MM.1S (cell line): Measurements from ENCODE around the gene DIS3L2.

Experiments used
- EZH2 ChIP-seq: fragments of 300-600 bp; sonication (generic); optimal IDR thresholded peaks from 2 replicates; pipeline ENCODE3; 2017; ENCODE audit warnings: low read depth, mild to moderate bottlenecking, antibody characterized with exemption, low read length, mixed read lengths
- EZH2phosphoT487 ChIP-seq: fragments of 300-600 bp; sonication (generic); IDR thresholded peaks from 2 replicates; pipeline ENCODE4 v1.6.1; 2018; ENCODE audit warnings: antibody characterized with exemption, low read length
- TF ChIP-seq, protein P1 (sequence below): fragments of 300-600 bp; sonication (generic); IDR thresholded peaks from 2 replicates; pipeline ENCODE4 v1.5.1; 2016; ENCODE audit warnings: antibody characterized with exemption, low read length, mixed read lengths

DNA sequence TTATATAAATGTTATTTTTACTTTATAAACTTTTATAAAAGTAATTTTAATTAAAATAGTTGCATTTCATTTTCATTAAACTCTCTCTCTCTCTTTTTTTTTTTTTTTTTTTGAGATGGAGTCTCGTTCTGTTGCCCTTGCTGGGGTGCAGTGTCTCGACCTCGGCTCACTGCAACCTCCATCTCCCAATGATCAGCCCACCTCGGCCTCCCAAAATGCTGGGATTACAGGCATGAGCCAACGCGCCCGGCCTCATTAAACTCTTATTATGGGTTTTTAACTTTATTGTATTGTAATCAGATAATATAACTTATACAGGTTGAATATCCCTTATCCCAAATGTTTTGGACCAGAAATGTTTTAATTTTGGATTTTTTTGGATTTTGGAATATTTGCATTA is 24.5 kb upstream of the DIS3L2 start:
- TF ChIP-seq, protein P1, sequence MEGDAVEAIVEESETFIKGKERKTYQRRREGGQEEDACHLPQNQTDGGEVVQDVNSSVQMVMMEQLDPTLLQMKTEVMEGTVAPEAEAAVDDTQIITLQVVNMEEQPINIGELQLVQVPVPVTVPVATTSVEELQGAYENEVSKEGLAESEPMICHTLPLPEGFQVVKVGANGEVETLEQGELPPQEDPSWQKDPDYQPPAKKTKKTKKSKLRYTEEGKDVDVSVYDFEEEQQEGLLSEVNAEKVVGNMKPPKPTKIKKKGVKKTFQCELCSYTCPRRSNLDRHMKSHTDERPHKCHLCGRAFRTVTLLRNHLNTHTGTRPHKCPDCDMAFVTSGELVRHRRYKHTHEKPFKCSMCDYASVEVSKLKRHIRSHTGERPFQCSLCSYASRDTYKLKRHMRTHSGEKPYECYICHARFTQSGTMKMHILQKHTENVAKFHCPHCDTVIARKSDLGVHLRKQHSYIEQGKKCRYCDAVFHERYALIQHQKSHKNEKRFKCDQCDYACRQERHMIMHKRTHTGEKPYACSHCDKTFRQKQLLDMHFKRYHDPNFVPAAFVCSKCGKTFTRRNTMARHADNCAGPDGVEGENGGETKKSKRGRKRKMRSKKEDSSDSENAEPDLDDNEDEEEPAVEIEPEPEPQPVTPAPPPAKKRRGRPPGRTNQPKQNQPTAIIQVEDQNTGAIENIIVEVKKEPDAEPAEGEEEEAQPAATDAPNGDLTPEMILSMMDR = no peak
- TF ChIP-seq EZH2 (no peak), EZH2phosphoT487 (no peak)
